Adrenal gland (tissue), 5 donors: Measurements from ENCODE around the gene KLF3.

Experiments used
- CTCF ChIP-seq, 6 experiments: fragments of 450-650 bp in 4 of 6; fragments of 200-600 bp in 2 of 6; sonication (generic) in 1 of 6; IDR thresholded peaks; 1 replicate in 5 of 6; 2 replicates in 1 of 6; pipeline versions ENCODE4 v1.5.1 to v1.8.0; 2016 to 2021; ENCODE audit warnings: antibody characterized with exemption in 6 of 6, mild to moderate bottlenecking in 2 of 6, moderate library complexity in 1 of 6
- POLR2A ChIP-seq, 2 donors: fragments of 450-650 bp; IDR thresholded peaks; one replicate each; pipeline ENCODE4 v1.6.1; 2017; ENCODE audit warnings: antibody characterized with exemption in 2 of 2, mild to moderate bottlenecking in 2 of 2, moderate library complexity in 1 of 2
- donor health status: DM: no; HTN: no; CAD: no.

GRCh38 chr4:38621831-38622230, 42.2 kb upstream of the KLF3 start:
- TF ChIP-seq CTCF (IDR thresholded peaks at IDR 0.05): no peak
- no peak for TF ChIP-seq POLR2A (IDR thresholded peaks at IDR 0.05)
